NCI-H1930 (cell line): ENCODE data around the gene DEFB128.
A peak's percentile ranks its signal among the peaks of the same experiment; 100 is the strongest.
"Not testable (repeated sequence)": the region's sequence is repeated elsewhere in the genome, so short reads cannot be mapped to it uniquely, and the experiment has no call there.

Source experiments
- DNase-seq, 2 experiments: peaks; one replicate each; lab custom pipeline; 2025; lab: John Stamatoyannopoulos, UW

DEFB128 gene

GRCh38 chr20:189611-190010 is at the start of gene DEFB128:
Gene DEFB128 (minus strand): TSS chr20:189711. CDS start chr20:189623, 88 bp downstream.
- no peak for DNase-seq

- no peak for DNase-seq
Measured at GRCh38 chr20:237929-238328, 48.4 kb upstream of the DEFB128 start.

- DNase-seq, result no peak
Measured at GRCh38 chr20:237489-237888, 48.0 kb upstream of the DEFB128 start.

GRCh38 chr20:235891-236290 is 46.4 kb upstream of the DEFB128 start:
- no peak for DNase-seq

GRCh38 chr20:227439-228105 is 38.1 kb upstream of the DEFB128 start:
- no peak for DNase-seq

GRCh38 chr20:226958-227357 is 37.4 kb upstream of the DEFB128 start, which contains the start of gene DEFB129:
Gene DEFB129 (plus strand): TSS chr20:227258. CDS start chr20:227289, 31 bp downstream.
- DNase-seq, result no peak

- DNase-seq, result not testable (repeated sequence)
Measured at GRCh38 chr20:225879-226278, 36.4 kb upstream of the DEFB128 start.

GRCh38 chr20:221258-221830 is 31.8 kb upstream of the DEFB128 start:
- no peak for DNase-seq

- peak in 1 of 2 experiments; percentile 10 for DNase-seq
Measured at GRCh38 chr20:219290-220115, 30.0 kb upstream of the DEFB128 start.

GRCh38 chr20:217266-217665 is 27.8 kb upstream of the DEFB128 start:
- no peak for DNase-seq

GRCh38 chr20:215796-216195 is 26.3 kb upstream of the DEFB128 start:
- DNase-seq, result no peak

GRCh38 chr20:214383-214782 is 24.9 kb upstream of the DEFB128 start:
- DNase-seq, result no peak

GRCh38 chr20:210809-211502 is 21.4 kb upstream of the DEFB128 start:
- no peak for DNase-seq

- peak; percentile 8 to 47 for DNase-seq
Measured at GRCh38 chr20:208942-209566, 19.5 kb upstream of the DEFB128 start.

- not testable (repeated sequence) for DNase-seq
Measured at GRCh38 chr20:203630-204029, 14.1 kb upstream of the DEFB128 start.

- no peak for DNase-seq
Measured at GRCh38 chr20:199996-200395, 10.5 kb upstream of the DEFB128 start.

- no peak for DNase-seq
Measured at GRCh38 chr20:198225-198624, 8.7 kb upstream of the DEFB128 start.

GRCh38 chr20:187733-188132 is 1.8 kb downstream of the DEFB128 start:
- no peak for DNase-seq

GRCh38 chr20:184288-184687 is 5.2 kb downstream of the DEFB128 start:
- no peak for DNase-seq

GRCh38 chr20:168876-169275 is 20.6 kb downstream of the DEFB128 start:
- no peak for DNase-seq

GRCh38 chr20:164618-165017 is 24.9 kb downstream of the DEFB128 start:
- DNase-seq, result no peak

GRCh38 chr20:157154-157553 is 32.4 kb downstream of the DEFB128 start, which contains the start of gene DEFB127:
Gene DEFB127 (plus strand): TSS chr20:157454. CDS start chr20:157545, 91 bp downstream.
- no peak for DNase-seq
